Common myeloid progenitor, CD34-positive (primary cell): Measurements from ENCODE around the gene DUSP8.

Source experiments
- CTCF ChIA-PET: fragments of 350-600 bp; sonication (Branson Sonifier 250); formaldehyde crosslinking; loops from one replicate; lab custom pipeline; 2021; ENCODE audit warnings: antibody characterized with exemption; lab: Charles Lee
- POLR2A ChIA-PET: fragments of 350-600 bp; sonication (Branson Sonifier 250); formaldehyde crosslinking; loops from one replicate; lab custom pipeline; 2021; ENCODE audit warnings: antibody characterized with exemption; lab: Charles Lee
- DNase-seq, 3 donors: peaks; one replicate each; pipeline versions ENCODE4 v3.0.0 to v3.0.0-alpha.2; 2013
- H3K27ac ChIP-seq, 2 experiments: 1 replicate in 1 of 2; 2 replicates in 1 of 2; pipeline ENCODE4 v1.7.0; 2013; ENCODE audit warnings: inconsistent platforms in 2 of 2, low read length in 2 of 2, mild to moderate bottlenecking in 2 of 2, low read depth in 1 of 2, moderate library complexity in 1 of 2; ENCODE audit not compliant: severe bottlenecking in 2 of 2, insufficient read depth in 1 of 2, poor library complexity in 1 of 2
- H3K27me3 ChIP-seq, 5 experiments: replicated peaks in 2 of 5; 1 replicate in 3 of 5; 2 replicates in 2 of 5; pipeline versions ENCODE4 v1.6.1 to v1.7.0; 2013; ENCODE audit warnings: low read length in 4 of 5, mild to moderate bottlenecking in 2 of 5, moderate library complexity in 2 of 5, inconsistent platforms in 1 of 5; ENCODE audit not compliant: insufficient read depth in 5 of 5, control insufficient read depth in 4 of 5
- H3K36me3 ChIP-seq, 4 experiments: 1 replicate in 2 of 4; 2 replicates in 2 of 4; pipeline versions ENCODE4 v1.6.1 to v1.7.0; 2013; ENCODE audit warnings: low read length in 3 of 4, control low read depth in 1 of 4, mild to moderate bottlenecking in 1 of 4; ENCODE audit not compliant: control insufficient read depth in 4 of 4, insufficient read depth in 4 of 4
- H3K4me1 ChIP-seq, 4 experiments: 1 replicate in 3 of 4; 2 replicates in 1 of 4; pipeline versions ENCODE4 v1.6.1 to v1.7.1; 2013; ENCODE audit warnings: low read length in 3 of 4, mild to moderate bottlenecking in 3 of 4, control low read depth in 1 of 4, inconsistent platforms in 1 of 4, moderate library complexity in 1 of 4; ENCODE audit not compliant: control insufficient read depth in 4 of 4, insufficient read depth in 4 of 4; ENCODE audit errors: control extremely low read depth in 1 of 4
- H3K4me3 ChIP-seq, 7 experiments: 1 replicate in 4 of 7; 2 replicates in 3 of 7; pipeline versions ENCODE4 v1.5.1 to v1.7.0; 2013; ENCODE audit warnings: mild to moderate bottlenecking in 7 of 7, low read length in 6 of 7, moderate library complexity in 6 of 7, inconsistent platforms in 2 of 7, low read depth in 2 of 7, control low read depth in 1 of 7; ENCODE audit not compliant: insufficient read depth in 4 of 7, control insufficient read depth in 1 of 7; ENCODE audit errors: extremely low read depth in 1 of 7
- H3K9me3 ChIP-seq, 5 experiments: 1 replicate in 4 of 5; 2 replicates in 1 of 5; pipeline versions ENCODE4 v1.6.1 to v1.7.1; 2013; ENCODE audit warnings: low read length in 4 of 5, mild to moderate bottlenecking in 2 of 5, inconsistent platforms in 1 of 5, low read depth in 1 of 5, moderate library complexity in 1 of 5; ENCODE audit not compliant: control insufficient read depth in 4 of 5, insufficient read depth in 2 of 5; ENCODE audit errors: control extremely low read depth in 1 of 5
- WGBS: methylation state at CpG from one replicate; pipeline ENCODE4 v1.1.5; 2013; ENCODE audit not compliant: insufficient coverage; 5-methylcytosine and 5-hydroxymethylcytosine counted together

Gene DUSP8

GRCh38 chr11:1521382-1522080 lies 50.5 kb downstream of the DUSP8 start:
- POLR2A ChIA-PET, result interaction anchor here (0.6 kb wide), 2 partner anchors 75 to 523 kb away, joined by 3 to 5 read pairs; no protein-coding TSS in a partner anchor
- peaks cover 0 to 4% (median 0%) of the 10 kb centered on the region in 4 experiments for H3K4me1 ChIP-seq
- 80% methylated on average over 21 of the region's 21 CpGs for WGBS

DNA sequence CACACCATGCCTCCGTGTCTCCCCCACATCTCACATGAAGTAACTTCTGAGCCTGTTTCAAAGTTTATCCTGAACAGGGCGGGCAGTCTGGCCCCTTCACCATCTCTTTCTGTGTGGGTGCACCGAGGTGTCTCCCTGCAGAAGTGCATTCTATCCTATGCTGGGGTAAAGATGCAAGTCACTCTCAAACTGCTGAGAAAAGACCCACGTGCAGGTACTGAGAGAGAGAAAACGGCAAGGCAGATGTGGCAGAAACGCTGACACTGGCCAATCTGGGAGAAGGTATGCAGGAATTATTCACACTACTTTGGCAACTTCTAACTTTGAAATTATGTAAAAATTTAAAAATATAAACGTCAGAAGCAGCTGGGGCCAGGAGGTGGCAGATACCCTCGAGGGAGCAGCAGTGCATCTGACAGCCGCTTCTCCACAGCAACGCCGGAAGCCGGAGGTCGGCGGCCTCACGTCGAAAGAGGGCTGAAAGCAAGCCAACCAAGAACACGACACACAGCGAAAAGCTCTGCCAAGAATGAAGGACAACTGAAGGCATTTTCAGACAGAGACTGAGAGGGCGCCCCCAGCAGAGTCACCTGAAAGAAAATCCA lies 51.3 kb downstream of the DUSP8 start:
- WGBS, result 95% methylated on average over 17 of the region's 19 CpGs
- ChIA-PET CTCF (interaction anchor here (1.0 kb wide), 1 partner anchor 15 kb away, joined by 3 read pairs; no protein-coding TSS in a partner anchor), POLR2A (no interaction called here)
- H3K27ac ChIP-seq, result no peak overlapping the region
- no peaks in the 10 kb centered on the region for H3K27me3 ChIP-seq
- no peaks in the 10 kb centered on the region for H3K9me3 ChIP-seq
- H3K4me3 ChIP-seq, result no peak overlapping the region
- peaks cover 0 to 5% (median 0%) of the 10 kb centered on the region in 4 experiments for H3K36me3 ChIP-seq
- H3K4me1 ChIP-seq, result peaks cover 0 to 6% (median under 1%) of the 10 kb centered on the region in 4 experiments
- no peak for DNase-seq

More at GRCh38 chr11:1521382-1522080, 50.5 kb downstream of the DUSP8 start:
- H3K27me3 ChIP-seq, result no peaks in the 10 kb centered on the region
- no peak overlapping the region for H3K4me3 ChIP-seq
- H3K36me3 ChIP-seq, result peaks cover 0 to 5% (median 0%) of the 10 kb centered on the region in 4 experiments
- no peak overlapping the region for H3K27ac ChIP-seq
- CTCF ChIA-PET, result interaction anchor here (0.7 to 2.0 kb wide), 4 partner anchors 11 to 24 kb away, joined by 3 to 7 read pairs (median 3); no protein-coding TSS in a partner anchor
- peak; percentile 7 to 72 (median 51) for DNase-seq
- H3K9me3 ChIP-seq, result no peaks in the 10 kb centered on the region

GRCh38 chr11:1520209-1520662 lies 51.8 kb downstream of the DUSP8 start:
- Histone ChIP-seq H3K36me3 (peaks cover 0 to 4% (median 0%) of the 10 kb centered on the region in 4 experiments), H3K4me3 (no peak overlapping the region), H3K9me3 (no peaks in the 10 kb centered on the region), H3K27me3 (no peaks in the 10 kb centered on the region), H3K27ac (no peak overlapping the region), H3K4me1 (peaks cover 0 to 12% (median 3%) of the 10 kb centered on the region in 4 experiments)
- 96% methylated on average over 13 of the region's 13 CpGs for WGBS
- POLR2A ChIA-PET, result no interaction called here
- CTCF ChIA-PET, result no interaction called here
- DNase-seq, result no peak

- 100% methylated on average over 10 of the region's 17 CpGs for WGBS
- Histone ChIP-seq H3K27ac (no peak overlapping the region), H3K36me3 (peaks cover 0 to 3% (median 0%) of the 10 kb centered on the region in 4 experiments), H3K9me3 (no peaks in the 10 kb centered on the region), H3K4me1 (peaks cover 0 to 13% (median 3%) of the 10 kb centered on the region in 4 experiments), H3K4me3 (no peak overlapping the region), H3K27me3 (no peaks in the 10 kb centered on the region)
- POLR2A ChIA-PET, result interaction anchor here (0.6 kb wide), 1 partner anchor 39 kb away, joined by 3 read pairs; no protein-coding TSS in a partner anchor
- CTCF ChIA-PET, result interaction anchor here (1.1 kb wide), 1 partner anchor 226 kb away, joined by 3 read pairs; no protein-coding TSS in a partner anchor
- DNase-seq, result no peak
Measured at GRCh38 chr11:1519028-1520010, 52.8 kb downstream of the DUSP8 start.

GRCh38 chr11:1518301-1518700 lies 53.8 kb downstream of the DUSP8 start:
- no peak for DNase-seq
- WGBS, result 95% methylated on average over 21 of the region's 23 CpGs
- no peaks in the 10 kb centered on the region for H3K27me3 ChIP-seq
- CTCF ChIA-PET, result interaction anchor here (1.1 kb wide), 1 partner anchor 225 kb away, joined by 3 read pairs; no protein-coding TSS in a partner anchor
- peaks cover 0 to 13% (median 3%) of the 10 kb centered on the region in 4 experiments for H3K4me1 ChIP-seq
- POLR2A ChIA-PET, result no interaction called here
- no peak overlapping the region for H3K27ac ChIP-seq
- no peak overlapping the region for H3K4me3 ChIP-seq
- no peaks in the 10 kb centered on the region for H3K9me3 ChIP-seq
- H3K36me3 ChIP-seq, result peaks cover 0 to 7% (median 0%) of the 10 kb centered on the region in 4 experiments

- H3K4me3 ChIP-seq, result no peak overlapping the region
- no peaks in the 10 kb centered on the region for H3K9me3 ChIP-seq
- 92% methylated on average over 19 of the region's 28 CpGs for WGBS
- ChIA-PET CTCF (interaction anchor here (0.7 to 1.1 kb wide), 2 partner anchors 220 to 314 kb away, joined by 3 to 4 read pairs; no protein-coding TSS in a partner anchor), POLR2A (no interaction called here)
- no peak overlapping the region for H3K27ac ChIP-seq
- no peak for DNase-seq
- peaks cover 0 to 7% (median 0%) of the 10 kb centered on the region in 4 experiments for H3K36me3 ChIP-seq
- H3K27me3 ChIP-seq, result no peaks in the 10 kb centered on the region
- peaks cover 0 to 13% (median 3%) of the 10 kb centered on the region in 4 experiments for H3K4me1 ChIP-seq
Measured at GRCh38 chr11:1517117-1518005, 54.7 kb downstream of the DUSP8 start.
